GM19452 (cell line): ENCODE results near the gene BBS12.

Source experiments
- ATAC-seq: cut with Tn5 transposase; IDR thresholded peaks from one replicate; pipeline ENCODE4 v1.9.1; 2021; ENCODE audit not compliant: unreplicated experiment

Gene BBS12

GRCh38 chr4:122732329-122733026 lies at the start of gene BBS12:
Gene BBS12 (plus strand): TSS chr4:122732704. CDS start chr4:122741893, 9,189 bp downstream.
- peak; percentile 99 for ATAC-seq

GRCh38 chr4:122686691-122687090 lies 45.8 kb upstream of the BBS12 start:
- ATAC-seq = no peak

- ATAC-seq = no peak
Measured at GRCh38 chr4:122687531-122688061, 44.9 kb upstream of the BBS12 start.

- ATAC-seq = no peak
Measured at GRCh38 chr4:122688529-122689140, 43.9 kb upstream of the BBS12 start.

- ATAC-seq = peak; percentile 95
Measured at GRCh38 chr4:122689972-122690371, 42.5 kb upstream of the BBS12 start.

GRCh38 chr4:122691988-122692387 lies 40.5 kb upstream of the BBS12 start:
- no peak for ATAC-seq

DNA sequence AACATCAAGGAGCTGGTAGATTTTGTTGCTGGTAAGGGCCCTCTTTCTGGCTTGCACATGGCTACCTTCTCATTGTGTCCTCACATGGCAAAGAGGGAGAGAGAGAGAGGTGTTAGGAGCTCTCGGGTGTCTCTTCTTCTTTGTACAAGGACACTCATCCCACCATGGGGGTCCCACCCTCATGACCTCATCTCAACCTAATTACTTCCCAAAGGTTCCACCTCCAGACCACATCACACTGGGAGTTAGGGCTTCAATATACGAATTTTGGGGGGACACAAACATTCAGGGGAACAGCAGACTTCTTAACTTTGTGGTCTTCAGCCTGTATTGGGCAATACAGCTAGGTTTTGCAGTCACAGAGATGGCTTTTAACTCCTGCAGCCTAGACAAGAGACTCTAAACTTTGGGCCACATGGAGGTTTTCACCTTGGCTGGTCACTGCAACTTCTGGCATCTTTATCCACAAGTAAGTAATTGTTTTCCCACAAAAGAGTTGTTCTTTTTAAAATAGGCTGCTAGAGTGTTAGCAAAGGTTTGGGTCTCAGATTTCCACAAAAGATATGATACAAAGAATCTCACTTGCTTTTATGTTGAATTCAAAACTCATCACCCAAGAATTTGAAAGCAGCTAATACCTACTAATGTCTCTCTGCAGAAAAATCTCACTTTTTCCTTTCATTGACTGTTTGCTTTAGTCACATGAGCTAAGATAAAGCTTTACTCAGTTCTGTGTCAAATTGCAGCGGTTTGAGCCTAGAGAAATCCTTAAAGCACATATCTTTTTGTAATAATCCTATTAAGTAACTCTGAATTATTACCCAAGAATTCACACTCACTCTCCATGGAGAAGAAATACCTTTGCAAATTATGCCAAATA lies 39.6 kb upstream of the BBS12 start:
- no peak for ATAC-seq

GRCh38 chr4:122695226-122695625 lies 37.3 kb upstream of the BBS12 start:
- no peak for ATAC-seq

GRCh38 chr4:122700178-122700725 lies 32.3 kb upstream of the BBS12 start:
- no peak for ATAC-seq

GRCh38 chr4:122701061-122701460 lies 31.4 kb upstream of the BBS12 start:
- no peak for ATAC-seq

GRCh38 chr4:122701965-122702364 lies 30.5 kb upstream of the BBS12 start:
- ATAC-seq = no peak

GRCh38 chr4:122702939-122703338 lies 29.6 kb upstream of the BBS12 start:
- no peak for ATAC-seq

- ATAC-seq = no peak
Measured at GRCh38 chr4:122703868-122704267, 28.6 kb upstream of the BBS12 start.

- no peak for ATAC-seq
Measured at GRCh38 chr4:122705009-122705408, 27.5 kb upstream of the BBS12 start.

GRCh38 chr4:122705547-122706117 lies 26.9 kb upstream of the BBS12 start:
- no peak for ATAC-seq

GRCh38 chr4:122706511-122706910 lies 26.0 kb upstream of the BBS12 start:
- ATAC-seq = no peak

GRCh38 chr4:122707497-122707896 lies 25.0 kb upstream of the BBS12 start:
- ATAC-seq = no peak

GRCh38 chr4:122709236-122709635 lies 23.3 kb upstream of the BBS12 start:
- no peak for ATAC-seq

DNA sequence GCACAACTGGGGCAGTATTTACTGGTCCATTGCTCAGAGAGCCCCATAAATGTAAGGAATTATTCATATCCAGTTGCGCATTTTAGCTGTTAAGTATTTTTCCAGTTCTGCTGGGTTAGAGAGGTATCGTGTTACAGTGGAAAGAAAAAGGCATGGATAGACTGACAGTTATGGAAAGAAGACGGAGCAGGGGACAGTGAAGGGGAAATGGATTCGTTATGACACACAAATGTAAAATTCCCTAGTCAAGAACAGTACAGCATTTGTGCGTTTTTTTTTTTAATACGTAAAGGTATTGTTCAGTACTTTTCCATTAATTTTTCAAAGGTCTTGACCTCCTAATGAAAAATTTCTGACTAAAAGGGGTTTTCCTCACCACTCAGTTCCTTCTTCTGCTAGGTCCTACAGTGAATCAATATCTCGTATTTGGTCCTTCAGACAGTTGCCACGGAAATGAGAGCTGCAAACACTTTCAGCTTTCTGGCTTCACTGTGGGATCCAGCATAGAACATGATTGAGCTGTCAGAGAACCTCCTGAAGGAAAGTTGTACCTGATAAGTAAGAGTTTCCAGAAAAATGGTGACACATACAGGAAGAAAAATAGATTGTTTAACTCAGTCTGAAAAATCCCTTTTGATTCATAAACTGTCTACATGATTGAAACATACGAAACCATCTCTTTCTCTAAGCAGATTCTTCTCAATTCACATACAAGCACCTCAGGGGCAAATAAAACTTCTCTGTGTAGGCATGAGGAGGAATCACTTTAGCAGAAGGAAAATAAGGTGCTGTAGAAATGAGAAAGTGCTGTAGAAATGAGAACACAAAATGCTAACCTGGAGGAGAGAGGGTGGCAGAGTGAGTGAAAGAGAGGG lies 21.8 kb upstream of the BBS12 start:
- peak; percentile 68 for ATAC-seq

GRCh38 chr4:122711919-122712318 lies 20.6 kb upstream of the BBS12 start:
- ATAC-seq = no peak
